WTC11 (cell line): Measurements from ENCODE around the gene SVBP. TPM values are rescaled to one million over a fixed set of nuclear protein-coding genes. Genes with fewer than 3 reads are reported as not detected.

Source experiments
- ATAC-seq: fragments of 200-7000 bp; cut with Tn5 transposase; 2 replicates; pipeline ENCODE4 v1.10.0; 2021; ENCODE audit warnings: mild to moderate bottlenecking, moderate library complexity
- CTCF ChIA-PET: fragments of 300-600 bp; sonication (Branson Sonifier 250); formaldehyde crosslinking; loops from one replicate; lab custom pipeline; 2021; ENCODE audit warnings: antibody characterized with exemption; lab: Charles Lee
- POLR2A ChIA-PET: fragments of 350-600 bp; sonication (Branson Sonifier 250); formaldehyde crosslinking; loops from one replicate; lab custom pipeline; 2021; ENCODE audit warnings: antibody characterized with exemption; lab: Charles Lee
- DNase-seq: peaks from one replicate; pipeline ENCODE4 v3.0.0; 2021; ENCODE audit warnings: low spot score
- H3K27ac Mint-ChIP-seq: 2 replicates; pipeline ENCODE4 v1.8.0; 2021; ENCODE audit warnings: mixed read lengths
- H3K27me3 Mint-ChIP-seq: 2 replicates; pipeline ENCODE4 v1.8.0; 2021; ENCODE audit warnings: low read depth, mild to moderate bottlenecking, moderate library complexity, mixed read lengths
- H3K36me3 Mint-ChIP-seq: 2 replicates; pipeline ENCODE4 v1.8.0; 2021; ENCODE audit warnings: mixed read lengths
- H3K4me1 Mint-ChIP-seq: 2 replicates; pipeline ENCODE4 v1.8.0; 2022; ENCODE audit warnings: mixed read lengths
- H3K4me3 Mint-ChIP-seq: 2 replicates; pipeline ENCODE4 v1.8.0; 2021; ENCODE audit warnings: mild to moderate bottlenecking, moderate library complexity, mixed read lengths
- H3K9me3 Mint-ChIP-seq: 2 replicates; pipeline ENCODE4 v1.8.0; 2021; ENCODE audit warnings: mixed read lengths
- ATF1 ChIP-seq: sonication (generic); formaldehyde crosslinking; IDR thresholded peaks from 2 replicates; pipeline ENCODE4 v1.8.1; 2023; ENCODE audit warnings: mild to moderate bottlenecking, moderate library complexity, missing genetic modification reagents
- ATF2 ChIP-seq: sonication (generic); formaldehyde crosslinking; IDR thresholded peaks from 2 replicates; pipeline ENCODE4 v1.8.1; 2022; ENCODE audit warnings: low read depth, missing genetic modification reagents, borderline replicate concordance
- CBFB ChIP-seq: sonication (generic); formaldehyde crosslinking; IDR thresholded peaks from 2 replicates; pipeline ENCODE4 v1.8.1; 2022; ENCODE audit warnings: mild to moderate bottlenecking, low read depth, missing genetic modification reagents
- CREM ChIP-seq: sonication (generic); formaldehyde crosslinking; IDR thresholded peaks from 2 replicates; pipeline ENCODE4 v1.8.1; 2022; ENCODE audit warnings: mild to moderate bottlenecking, missing genetic modification reagents, moderate library complexity
- E2F4 ChIP-seq: sonication (generic); formaldehyde crosslinking; IDR thresholded peaks from 2 replicates; pipeline ENCODE4 v1.8.1; 2022; ENCODE audit warnings: low read depth, mild to moderate bottlenecking, moderate library complexity, missing genetic modification reagents, borderline replicate concordance
- EMX1 ChIP-seq: fragments of 250-450 bp; sonication (Bioruptor Pico); IDR thresholded peaks from 2 replicates; pipeline ENCODE4 v1.8.0; 2021; ENCODE audit warnings: mild to moderate bottlenecking
- GRHL2 ChIP-seq: fragments of 250-450 bp; sonication (Bioruptor Pico); IDR thresholded peaks from 2 replicates; pipeline ENCODE4 v1.8.0; 2022; ENCODE audit warnings: mild to moderate bottlenecking, moderate library complexity; ENCODE audit not compliant: insufficient replicate concordance, severe bottlenecking
- JUN ChIP-seq: sonication (generic); formaldehyde crosslinking; IDR thresholded peaks from 2 replicates; pipeline ENCODE4 v1.8.0; 2023; ENCODE audit warnings: mild to moderate bottlenecking, missing genetic modification reagents
- NR1H2 ChIP-seq: sonication (generic); formaldehyde crosslinking; IDR thresholded peaks from 2 replicates; pipeline ENCODE4 v1.9.0; 2021; ENCODE audit warnings: mild to moderate bottlenecking, moderate library complexity, missing genetic modification reagents
- RELA ChIP-seq: sonication (generic); formaldehyde crosslinking; IDR thresholded peaks from 2 replicates; pipeline ENCODE4 v1.8.1; 2022; ENCODE audit warnings: missing genetic modification reagents, mild to moderate bottlenecking, borderline replicate concordance
- SMAD4 ChIP-seq: sonication (generic); formaldehyde crosslinking; IDR thresholded peaks from 2 replicates; pipeline ENCODE4 v1.8.0; 2022; ENCODE audit warnings: mild to moderate bottlenecking, missing genetic modification reagents
- ZMAT4 ChIP-seq: fragments of 250-450 bp; sonication (Bioruptor Pico); IDR thresholded peaks from 2 replicates; pipeline ENCODE4 v1.9.0; 2021; ENCODE audit warnings: mild to moderate bottlenecking
- ZNF121 ChIP-seq: sonication (generic); formaldehyde crosslinking; IDR thresholded peaks from 2 replicates; pipeline ENCODE4 v1.8.0; 2023; ENCODE audit warnings: missing genetic modification reagents
- ZNF219 ChIP-seq: sonication (generic); formaldehyde crosslinking; IDR thresholded peaks from 2 replicates; pipeline ENCODE4 v1.8.0; 2023; ENCODE audit warnings: missing genetic modification reagents, mild to moderate bottlenecking, borderline replicate concordance
- ZNF232 ChIP-seq: sonication (generic); formaldehyde crosslinking; IDR thresholded peaks from 2 replicates; pipeline ENCODE4 v1.8.0; 2022; ENCODE audit warnings: mild to moderate bottlenecking, missing genetic modification reagents
- ZNF263 ChIP-seq: sonication (generic); formaldehyde crosslinking; IDR thresholded peaks from 2 replicates; pipeline ENCODE4 v1.8.1; 2022; ENCODE audit warnings: low read depth, mild to moderate bottlenecking, moderate library complexity, missing genetic modification reagents
- total RNA-seq: library from RNA; stranded (reverse); gene quantifications from 3 replicates; pipeline ENCODE4 v1.2.3, GENCODE V29; 2021
- TF ChIP-seq, protein P1 (sequence below): fragments of 250-450 bp; sonication (Bioruptor Pico); IDR thresholded peaks from 2 replicates; pipeline ENCODE4 v1.8.0; 2021; ENCODE audit warnings: mild to moderate bottlenecking
- TF ChIP-seq, protein P2 (sequence below): sonication (generic); formaldehyde crosslinking; IDR thresholded peaks from 2 replicates; pipeline ENCODE4 v1.8.1; 2023; ENCODE audit warnings: mild to moderate bottlenecking, missing genetic modification reagents, moderate library complexity
- TF ChIP-seq, protein P3 (sequence below): sonication (generic); formaldehyde crosslinking; IDR thresholded peaks from 2 replicates; pipeline ENCODE4 v1.8.0; 2022; ENCODE audit warnings: mild to moderate bottlenecking, missing genetic modification reagents
- TF ChIP-seq, protein P4 (sequence below): fragments of 200-600 bp; IDR thresholded peaks from 2 replicates; pipeline ENCODE4 v1.8.0; 2022; ENCODE audit warnings: antibody characterized with exemption
- TF ChIP-seq, protein P5 (sequence below): sonication (generic); formaldehyde crosslinking; IDR thresholded peaks from 2 replicates; pipeline ENCODE4 v1.8.1; 2023; ENCODE audit warnings: mild to moderate bottlenecking, missing genetic modification reagents

The SVBP gene
- total RNA-seq, 1 experiment from 2014 or later = 28.7 TPM

GRCh38 chr1:42835422-42835821 lies 18.2 kb upstream of the SVBP start:
- ChIA-PET CTCF (interaction anchor here (0.9 to 2.4 kb wide), 4 partner anchors 11 to 238 kb away, joined by 3 to 13 read pairs (median 4); partner anchors contain the start of genes P3H1 and ZNF691), POLR2A (interaction anchor here (0.8 kb wide), 1 partner anchor 16 kb away, joined by 4 read pairs; no protein-coding TSS in a partner anchor)
- no peaks in the 10 kb centered on the region for H3K9me3 Mint-ChIP-seq
- H3K4me1 Mint-ChIP-seq = peaks cover 3% of the 10 kb centered on the region; the same call in 1 of the 2 replicates
- no peak overlapping the region for H3K4me3 Mint-ChIP-seq
- H3K27me3 Mint-ChIP-seq = no peaks in the 10 kb centered on the region
- ATAC-seq (no peak), DNase-seq (no peak)
- H3K36me3 Mint-ChIP-seq = no peaks in the 10 kb centered on the region
- H3K27ac Mint-ChIP-seq = no peak overlapping the region
- TF ChIP-seq GRHL2 = no peak
- TF ChIP-seq, protein P1, sequence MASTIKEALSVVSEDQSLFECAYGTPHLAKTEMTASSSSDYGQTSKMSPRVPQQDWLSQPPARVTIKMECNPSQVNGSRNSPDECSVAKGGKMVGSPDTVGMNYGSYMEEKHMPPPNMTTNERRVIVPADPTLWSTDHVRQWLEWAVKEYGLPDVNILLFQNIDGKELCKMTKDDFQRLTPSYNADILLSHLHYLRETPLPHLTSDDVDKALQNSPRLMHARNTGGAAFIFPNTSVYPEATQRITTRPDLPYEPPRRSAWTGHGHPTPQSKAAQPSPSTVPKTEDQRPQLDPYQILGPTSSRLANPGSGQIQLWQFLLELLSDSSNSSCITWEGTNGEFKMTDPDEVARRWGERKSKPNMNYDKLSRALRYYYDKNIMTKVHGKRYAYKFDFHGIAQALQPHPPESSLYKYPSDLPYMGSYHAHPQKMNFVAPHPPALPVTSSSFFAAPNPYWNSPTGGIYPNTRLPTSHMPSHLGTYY (CRISPR knock-in tag) = no peak
- no peak for TF ChIP-seq ZNF232
- TF ChIP-seq ZNF263 (CRISPR knock-in tag) = no peak
- TF ChIP-seq CREM (CRISPR knock-in tag) = no peak
- no peak for TF ChIP-seq ZNF219 (CRISPR knock-in tag)
- TF ChIP-seq, protein P2, sequence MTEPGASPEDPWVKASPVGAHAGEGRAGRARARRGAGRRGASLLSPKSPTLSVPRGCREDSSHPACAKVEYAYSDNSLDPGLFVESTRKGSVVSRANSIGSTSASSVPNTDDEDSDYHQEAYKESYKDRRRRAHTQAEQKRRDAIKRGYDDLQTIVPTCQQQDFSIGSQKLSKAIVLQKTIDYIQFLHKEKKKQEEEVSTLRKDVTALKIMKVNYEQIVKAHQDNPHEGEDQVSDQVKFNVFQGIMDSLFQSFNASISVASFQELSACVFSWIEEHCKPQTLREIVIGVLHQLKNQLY = no peak
- TF ChIP-seq, protein P3, sequence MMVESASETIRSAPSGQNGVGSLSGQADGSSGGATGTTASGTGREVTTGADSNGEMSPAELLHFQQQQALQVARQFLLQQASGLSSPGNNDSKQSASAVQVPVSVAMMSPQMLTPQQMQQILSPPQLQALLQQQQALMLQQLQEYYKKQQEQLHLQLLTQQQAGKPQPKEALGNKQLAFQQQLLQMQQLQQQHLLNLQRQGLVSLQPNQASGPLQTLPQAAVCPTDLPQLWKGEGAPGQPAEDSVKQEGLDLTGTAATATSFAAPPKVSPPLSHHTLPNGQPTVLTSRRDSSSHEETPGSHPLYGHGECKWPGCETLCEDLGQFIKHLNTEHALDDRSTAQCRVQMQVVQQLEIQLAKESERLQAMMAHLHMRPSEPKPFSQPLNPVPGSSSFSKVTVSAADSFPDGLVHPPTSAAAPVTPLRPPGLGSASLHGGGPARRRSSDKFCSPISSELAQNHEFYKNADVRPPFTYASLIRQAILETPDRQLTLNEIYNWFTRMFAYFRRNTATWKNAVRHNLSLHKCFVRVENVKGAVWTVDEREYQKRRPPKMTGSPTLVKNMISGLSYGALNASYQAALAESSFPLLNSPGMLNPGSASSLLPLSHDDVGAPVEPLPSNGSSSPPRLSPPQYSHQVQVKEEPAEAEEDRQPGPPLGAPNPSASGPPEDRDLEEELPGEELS (CRISPR knock-in tag) = no peak
- no peak for TF ChIP-seq ZNF121
- no peak for TF ChIP-seq ATF2 (CRISPR knock-in tag)
- TF ChIP-seq E2F4 (CRISPR knock-in tag) = no peak
- no peak for TF ChIP-seq EMX1 (CRISPR knock-in tag)
- TF ChIP-seq CBFB = no peak

GRCh38 chr1:42834803-42835202 lies 17.6 kb upstream of the SVBP start:
- Mint-ChIP-seq H3K27ac (peak overlapping the region; percentile 13; the same call in 1 of the 2 replicates), H3K27me3 (no peaks in the 10 kb centered on the region)
- CTCF ChIA-PET = interaction anchor here (0.9 to 2.4 kb wide), 3 partner anchors 12 to 239 kb away, joined by 3 to 13 read pairs (median 3); partner anchors contain the start of genes P3H1 and ZNF691
- ATAC-seq = no peak
- TF ChIP-seq ATF1 (CRISPR knock-in tag) = no peak
- TF ChIP-seq NR1H2 (CRISPR knock-in tag) = no peak
- TF ChIP-seq, protein P4, sequence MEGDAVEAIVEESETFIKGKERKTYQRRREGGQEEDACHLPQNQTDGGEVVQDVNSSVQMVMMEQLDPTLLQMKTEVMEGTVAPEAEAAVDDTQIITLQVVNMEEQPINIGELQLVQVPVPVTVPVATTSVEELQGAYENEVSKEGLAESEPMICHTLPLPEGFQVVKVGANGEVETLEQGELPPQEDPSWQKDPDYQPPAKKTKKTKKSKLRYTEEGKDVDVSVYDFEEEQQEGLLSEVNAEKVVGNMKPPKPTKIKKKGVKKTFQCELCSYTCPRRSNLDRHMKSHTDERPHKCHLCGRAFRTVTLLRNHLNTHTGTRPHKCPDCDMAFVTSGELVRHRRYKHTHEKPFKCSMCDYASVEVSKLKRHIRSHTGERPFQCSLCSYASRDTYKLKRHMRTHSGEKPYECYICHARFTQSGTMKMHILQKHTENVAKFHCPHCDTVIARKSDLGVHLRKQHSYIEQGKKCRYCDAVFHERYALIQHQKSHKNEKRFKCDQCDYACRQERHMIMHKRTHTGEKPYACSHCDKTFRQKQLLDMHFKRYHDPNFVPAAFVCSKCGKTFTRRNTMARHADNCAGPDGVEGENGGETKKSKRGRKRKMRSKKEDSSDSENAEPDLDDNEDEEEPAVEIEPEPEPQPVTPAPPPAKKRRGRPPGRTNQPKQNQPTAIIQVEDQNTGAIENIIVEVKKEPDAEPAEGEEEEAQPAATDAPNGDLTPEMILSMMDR = no peak
- no peak for TF ChIP-seq JUN (CRISPR knock-in tag)
- TF ChIP-seq ZNF121 = no peak
- TF ChIP-seq ZMAT4 = no peak
- no peak for TF ChIP-seq E2F4 (CRISPR knock-in tag)
- no peak for TF ChIP-seq SMAD4 (CRISPR knock-in tag)
- TF ChIP-seq RELA (CRISPR knock-in tag) = no peak
- TF ChIP-seq, protein P5, sequence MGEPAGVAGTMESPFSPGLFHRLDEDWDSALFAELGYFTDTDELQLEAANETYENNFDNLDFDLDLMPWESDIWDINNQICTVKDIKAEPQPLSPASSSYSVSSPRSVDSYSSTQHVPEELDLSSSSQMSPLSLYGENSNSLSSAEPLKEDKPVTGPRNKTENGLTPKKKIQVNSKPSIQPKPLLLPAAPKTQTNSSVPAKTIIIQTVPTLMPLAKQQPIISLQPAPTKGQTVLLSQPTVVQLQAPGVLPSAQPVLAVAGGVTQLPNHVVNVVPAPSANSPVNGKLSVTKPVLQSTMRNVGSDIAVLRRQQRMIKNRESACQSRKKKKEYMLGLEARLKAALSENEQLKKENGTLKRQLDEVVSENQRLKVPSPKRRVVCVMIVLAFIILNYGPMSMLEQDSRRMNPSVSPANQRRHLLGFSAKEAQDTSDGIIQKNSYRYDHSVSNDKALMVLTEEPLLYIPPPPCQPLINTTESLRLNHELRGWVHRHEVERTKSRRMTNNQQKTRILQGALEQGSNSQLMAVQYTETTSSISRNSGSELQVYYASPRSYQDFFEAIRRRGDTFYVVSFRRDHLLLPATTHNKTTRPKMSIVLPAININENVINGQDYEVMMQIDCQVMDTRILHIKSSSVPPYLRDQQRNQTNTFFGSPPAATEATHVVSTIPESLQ = no peak
- TF ChIP-seq, all 79 proteins: peak for 0
- no peaks in the 10 kb centered on the region for H3K9me3 Mint-ChIP-seq
- peaks cover 3% of the 10 kb centered on the region; the same call in 1 of the 2 replicates for H3K4me1 Mint-ChIP-seq
- no peak overlapping the region for H3K4me3 Mint-ChIP-seq
- H3K36me3 Mint-ChIP-seq = no peaks in the 10 kb centered on the region
- POLR2A ChIA-PET = interaction anchor here (0.8 kb wide), 1 partner anchor 15 kb away, joined by 4 read pairs; no protein-coding TSS in a partner anchor
- no peak for DNase-seq
